Astrocyte of the spinal cord (primary cell): ENCODE data around the gene ST6GAL1.
"Not testable (repeated sequence)": the region's sequence is repeated elsewhere in the genome, so short reads cannot be mapped to it uniquely, and the experiment has no call there.

Source experiments
- DNase-seq: peaks from one replicate; pipeline ENCODE4 v3.0.0; 2011; ENCODE audit warnings: low read depth, low spot score
- H3K4me3 ChIP-seq: 2 replicates; pipeline ENCODE4 v1.5.1; 2011; ENCODE audit warnings: low read depth, mild to moderate bottlenecking, low read length, moderate library complexity
- CTCF ChIP-seq: IDR thresholded peaks from 2 replicates; pipeline ENCODE4 v1.5.1; 2012; ENCODE audit warnings: low read depth, mild to moderate bottlenecking, low read length, inconsistent platforms
- in situ Hi-C: cut with HindIII; loops from 2 replicates; pipeline ENCODE4 v1.10.0; 2017; ENCODE audit warnings: low sequenced_read_pairs

The ST6GAL1 gene

GRCh38 chr3:187002915-187003314 is 72.6 kb downstream of the ST6GAL1 start:
- in situ Hi-C loops: no loop called here

GRCh38 chr3:187005827-187006481 is 75.6 kb downstream of the ST6GAL1 start:
- TF ChIP-seq CTCF: no peak
- in situ Hi-C loops: no loop called here
- no peak for DNase-seq
- H3K4me3 ChIP-seq: no peak overlapping the region

More at GRCh38 chr3:187002915-187003314, 72.6 kb downstream of the ST6GAL1 start:
- H3K4me3 ChIP-seq: no peak overlapping the region
- DNase-seq: no peak
- no peak for TF ChIP-seq CTCF

GRCh38 chr3:187006864-187007630 is 76.7 kb downstream of the ST6GAL1 start:
- H3K4me3 ChIP-seq: no peak overlapping the region
- in situ Hi-C loops: no loop called here
- DNase-seq: no peak
- no peak for TF ChIP-seq CTCF

- DNase-seq, in situ Hi-C loops, H3K4me3 ChIP-seq: not testable (repeated sequence)
These were observed 80.1 kb downstream of the ST6GAL1 start for GRCh38 chr3:187010382-187010781.

- no peak for DNase-seq
- in situ Hi-C loops: no loop called here
- no peak for TF ChIP-seq CTCF
- H3K4me3 ChIP-seq: no peak overlapping the region
These were observed 81.6 kb downstream of the ST6GAL1 start for GRCh38 chr3:187011915-187012314.

GRCh38 chr3:187012609-187013051 is 82.3 kb downstream of the ST6GAL1 start:
- no peak for TF ChIP-seq CTCF
- in situ Hi-C loops: no loop called here
- no peak for DNase-seq
- H3K4me3 ChIP-seq: no peak overlapping the region

- TF ChIP-seq CTCF: no peak
- in situ Hi-C loops: no loop called here
- H3K4me3 ChIP-seq: no peak overlapping the region
- DNase-seq: peak; percentile 61
These were observed 82.9 kb downstream of the ST6GAL1 start for GRCh38 chr3:187013159-187013716.
